Suppressor macrophage treated with lipopolysaccharide for 4 hours (primary cell): Measurements from ENCODE around the gene USP19.
A peak's percentile ranks its signal among the peaks of the same experiment; 100 is the strongest.

ENCODE experiments used
- DNase-seq: peaks from one replicate; pipeline ENCODE4 v3.0.0-alpha.2; 2020

Gene USP19

DNA sequence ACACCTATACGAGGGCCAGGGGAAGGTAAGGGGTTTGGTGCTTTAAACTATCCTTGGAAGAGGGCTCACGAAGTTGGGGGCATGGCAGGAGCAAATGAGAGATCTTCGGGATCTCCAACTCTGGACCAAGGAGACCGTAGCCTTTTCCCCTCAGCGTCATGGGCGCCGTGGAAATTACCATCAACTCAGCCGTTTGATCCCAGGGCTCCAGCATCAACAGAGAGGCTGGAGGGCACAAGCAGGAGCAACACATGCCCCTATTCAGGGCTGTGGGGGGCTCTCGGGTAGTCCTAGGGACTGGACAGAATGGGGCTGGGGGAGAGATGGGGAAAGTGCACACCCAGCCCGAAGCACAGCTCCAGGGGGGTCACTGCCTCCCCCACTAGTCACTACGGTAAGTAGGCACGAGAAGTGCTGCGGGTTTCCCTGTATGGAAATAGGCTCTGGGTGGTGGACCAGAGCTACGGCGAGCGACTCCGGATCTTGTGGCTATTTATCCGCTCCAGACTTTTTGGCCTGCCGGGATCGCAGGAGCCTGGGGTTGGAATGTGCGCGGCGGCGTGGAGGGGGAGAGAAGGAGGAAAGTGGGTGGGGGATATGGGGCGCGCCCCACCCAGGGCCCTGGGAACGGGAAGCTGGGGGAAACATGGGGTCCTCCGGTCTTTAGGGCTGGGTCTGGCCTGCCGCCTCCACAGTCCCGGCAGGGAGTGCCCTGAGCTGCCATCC, 12.8 kb upstream of the USP19 start:
- peak; percentile 63 for DNase-seq

DNA sequence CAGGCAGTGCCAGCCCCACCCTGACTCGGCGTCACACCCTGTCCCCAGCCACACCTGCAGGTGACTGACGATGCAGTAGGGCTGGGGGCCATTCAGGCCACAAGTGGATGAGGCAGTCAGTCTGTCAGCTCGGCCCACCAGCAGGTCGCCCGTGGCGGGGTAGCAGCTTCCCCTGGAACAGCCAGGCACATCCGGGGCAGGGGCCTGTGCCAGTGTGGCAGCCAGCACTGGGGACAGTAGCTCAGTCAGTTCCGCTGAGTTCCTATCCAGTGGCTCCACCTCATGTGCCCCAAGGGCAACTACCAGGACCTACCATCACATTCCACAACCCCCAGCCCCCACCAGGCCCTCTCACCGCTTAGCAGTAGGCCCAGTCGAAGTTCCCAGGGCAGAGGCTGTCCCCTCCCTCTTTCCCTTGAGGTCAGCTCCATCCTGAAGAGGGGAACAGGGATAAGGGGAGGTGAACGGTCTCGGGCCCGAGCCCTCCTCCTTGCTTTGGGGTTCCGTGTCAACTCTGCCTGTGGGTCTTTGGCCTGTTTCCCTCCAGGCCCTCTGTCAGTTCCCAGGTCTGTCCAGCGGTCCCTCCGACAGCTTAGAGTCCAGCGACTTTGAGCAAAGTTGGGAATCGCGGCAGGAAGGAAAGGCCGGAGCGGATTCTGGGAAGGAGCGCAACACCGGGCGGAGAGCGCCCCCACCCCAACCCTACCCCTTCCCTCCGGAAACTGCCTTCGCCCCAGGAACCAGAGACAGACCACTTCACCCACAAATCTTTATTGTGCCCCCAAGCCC, 12.0 kb upstream of the USP19 start, which contains the start of gene LAMB2:
TSS of gene LAMB2 (minus strand) at position 614 of the 789 bp plus-strand sequence. CDS start at position 431, 183 bp downstream.
- DNase-seq, result peak; percentile 28

DNA sequence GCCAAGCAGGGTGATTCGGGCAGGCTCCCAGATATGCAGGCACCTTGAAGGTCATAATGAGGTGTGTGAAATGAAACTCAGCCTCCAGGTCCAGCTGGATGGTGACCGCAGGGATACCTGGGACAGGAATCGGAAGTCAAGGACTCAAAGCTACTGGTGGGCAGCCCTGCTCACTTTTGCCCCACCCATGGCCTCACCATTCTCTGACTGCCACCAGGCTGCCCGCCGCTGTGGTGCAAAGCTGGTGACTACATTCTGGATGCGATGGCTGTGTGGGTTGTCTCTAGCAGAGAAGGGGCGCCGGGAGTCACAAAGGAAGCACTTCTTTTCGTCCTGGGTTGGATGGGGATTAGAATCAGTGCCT, 11.4 kb upstream of the USP19 start:
- DNase-seq, result no peak

DNA sequence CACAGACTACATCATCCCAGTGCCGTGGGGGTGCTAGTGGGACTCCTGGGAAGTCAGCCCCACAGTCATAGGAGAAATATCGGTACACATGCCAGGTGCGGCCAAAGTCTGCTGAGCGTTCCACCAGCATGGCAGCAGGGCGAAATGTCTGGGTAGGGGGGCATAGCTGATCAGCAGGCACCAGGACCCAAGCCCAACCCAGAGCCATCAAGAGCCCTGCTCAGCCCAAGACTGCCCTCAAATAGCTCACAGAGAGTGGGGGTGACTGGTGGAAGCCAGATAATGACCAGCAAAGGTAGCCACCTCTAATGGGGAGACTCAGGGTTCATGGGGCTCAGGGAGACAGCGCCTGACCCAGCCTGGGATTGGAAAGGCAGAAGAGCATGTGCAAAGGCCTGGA, 11.0 kb upstream of the USP19 start:
- no peak for DNase-seq

DNA sequence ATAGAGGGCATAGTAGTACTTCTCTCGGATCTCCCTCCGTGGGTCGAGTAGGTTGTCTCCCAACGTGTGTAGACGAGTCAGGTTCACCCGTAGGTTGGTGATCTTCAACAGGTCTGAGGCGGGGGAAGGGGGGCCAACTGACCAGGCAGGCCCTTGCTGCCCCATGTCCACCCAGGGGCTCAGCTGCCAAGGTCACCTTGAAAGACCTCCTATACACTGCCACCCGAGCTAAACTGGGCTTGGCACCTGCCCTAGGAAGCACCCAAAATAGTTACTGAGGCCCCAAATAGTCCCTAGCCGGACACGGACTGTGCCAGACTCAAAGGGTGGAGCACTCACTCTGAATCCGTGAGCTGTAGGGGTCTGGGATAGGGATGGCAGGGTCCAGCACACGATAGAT, 10.4 kb upstream of the USP19 start:
- no peak for DNase-seq

DNA sequence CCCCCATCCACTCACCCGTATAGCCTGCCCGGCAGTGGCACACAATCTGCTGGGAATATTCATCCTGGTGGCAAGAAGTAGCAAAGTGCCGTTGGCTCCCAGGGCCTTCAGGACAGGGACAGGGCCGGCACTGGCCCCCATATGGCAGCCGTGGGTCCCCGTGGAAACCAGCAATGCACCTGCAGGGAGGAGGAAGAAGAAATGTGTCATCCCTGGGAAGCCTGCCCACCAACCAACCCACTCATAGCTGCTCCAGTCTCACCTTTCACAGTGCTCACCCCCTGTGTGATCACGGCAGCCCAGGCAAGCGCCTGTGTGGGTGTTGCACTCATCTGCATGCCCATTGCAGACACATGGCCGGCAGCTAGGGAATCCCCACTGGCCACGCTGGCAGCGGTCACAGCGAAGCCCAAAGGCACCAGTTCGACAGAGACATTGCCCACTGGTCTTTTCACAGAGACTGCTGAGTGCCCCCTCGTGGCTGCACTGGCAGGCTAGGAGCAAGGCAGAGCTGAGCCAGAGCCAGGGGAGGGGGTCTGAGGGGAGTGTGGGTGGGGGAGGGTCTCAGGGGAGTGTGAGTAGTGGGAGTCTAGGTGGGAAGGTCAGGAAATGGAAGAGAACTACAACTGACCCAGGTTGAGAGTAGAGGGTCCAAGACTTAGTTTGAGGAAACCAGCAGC, 4.5 kb upstream of the USP19 start:
- DNase-seq, result no peak

DNA sequence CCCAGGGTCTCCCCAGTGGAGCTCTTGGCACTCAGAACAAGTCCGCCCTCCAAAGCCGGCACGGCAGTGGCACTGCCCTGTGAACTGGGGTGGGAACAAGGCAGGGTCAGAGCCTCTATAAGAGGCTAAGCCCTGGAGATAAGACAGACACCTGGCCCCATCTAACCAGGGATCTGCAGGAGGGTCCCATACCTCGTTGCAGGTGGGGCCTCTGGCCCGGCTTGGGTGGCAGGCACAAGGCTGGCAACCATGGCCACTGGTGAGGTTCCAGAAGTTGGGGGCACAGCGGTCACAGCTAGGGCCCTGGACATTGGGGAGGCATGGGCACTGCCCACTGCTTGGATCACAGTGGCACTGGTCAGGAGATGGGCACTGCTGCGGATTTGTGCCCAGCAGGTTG, 3.6 kb upstream of the USP19 start:
- no peak for DNase-seq

DNA sequence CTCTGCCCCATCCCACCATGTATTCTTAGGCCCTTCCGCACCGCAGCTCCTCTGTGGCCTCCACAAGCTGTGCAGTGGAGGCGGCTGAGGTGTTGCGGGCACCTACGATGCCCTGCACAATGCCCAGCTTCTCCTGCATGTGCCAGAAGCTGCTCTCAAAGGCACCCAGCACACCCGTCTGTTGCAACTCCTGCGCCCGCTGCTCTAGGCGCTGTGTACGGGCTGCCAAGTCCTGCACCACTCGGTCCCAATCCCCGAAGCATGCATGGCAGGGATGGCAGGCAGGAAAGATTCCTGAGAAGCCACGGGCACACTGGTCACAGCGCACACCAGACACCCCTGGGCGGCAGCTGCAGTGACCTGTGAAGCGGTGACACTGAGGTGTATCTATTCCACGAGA, 3.1 kb upstream of the USP19 start:
- no peak for DNase-seq

DNA sequence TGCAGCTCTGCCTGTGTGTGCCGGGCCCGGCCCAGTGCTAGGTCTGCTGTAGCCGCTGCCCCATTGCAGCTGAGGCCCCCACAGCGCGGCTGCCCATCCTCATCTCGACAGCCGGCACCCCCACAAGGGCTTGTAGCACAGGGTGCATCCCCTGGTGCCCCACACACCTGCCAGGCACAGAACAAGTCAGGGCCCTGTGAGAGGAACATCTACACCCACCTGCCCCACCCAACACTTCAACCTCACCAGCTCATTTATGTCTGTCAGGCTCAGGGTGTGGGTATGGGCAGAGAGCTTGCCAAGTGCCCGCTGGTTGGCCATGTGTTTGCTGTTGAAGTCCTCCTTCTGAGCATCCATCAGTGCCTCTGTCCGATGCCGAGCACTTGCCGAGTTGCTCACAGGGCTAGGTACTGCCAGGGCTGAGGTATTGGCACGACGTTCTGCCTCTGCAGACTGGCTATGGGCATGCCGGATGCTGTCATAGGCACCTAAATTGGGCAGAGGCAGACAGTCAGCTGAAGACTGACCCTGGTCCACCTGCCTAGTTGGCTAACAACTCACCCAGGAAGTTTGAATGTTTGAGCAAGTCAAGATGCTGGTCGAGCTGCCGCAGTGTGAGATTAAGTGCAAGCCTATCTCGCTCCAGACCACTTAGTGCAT, 2.4 kb upstream of the USP19 start:
- no peak for DNase-seq

DNA sequence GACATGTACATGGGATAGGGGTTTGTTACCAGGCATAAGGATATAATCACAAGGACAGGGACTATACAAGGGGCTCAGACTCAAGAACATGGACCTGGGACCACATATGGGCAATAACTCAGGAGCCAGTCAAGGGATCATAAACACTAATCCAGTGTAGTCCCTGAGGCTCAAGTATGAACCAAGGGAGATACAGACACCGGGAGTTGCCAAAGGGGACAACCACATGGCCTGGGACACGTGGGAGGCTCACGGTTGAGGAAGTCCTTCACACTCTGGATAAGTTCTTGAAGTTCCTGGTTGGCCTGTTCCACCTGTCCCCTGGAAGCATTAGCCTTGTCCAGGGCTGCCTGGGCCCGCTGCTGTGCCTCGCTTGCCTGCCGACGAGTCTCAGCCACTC, 1.8 kb upstream of the USP19 start:
- no peak for DNase-seq

DNA sequence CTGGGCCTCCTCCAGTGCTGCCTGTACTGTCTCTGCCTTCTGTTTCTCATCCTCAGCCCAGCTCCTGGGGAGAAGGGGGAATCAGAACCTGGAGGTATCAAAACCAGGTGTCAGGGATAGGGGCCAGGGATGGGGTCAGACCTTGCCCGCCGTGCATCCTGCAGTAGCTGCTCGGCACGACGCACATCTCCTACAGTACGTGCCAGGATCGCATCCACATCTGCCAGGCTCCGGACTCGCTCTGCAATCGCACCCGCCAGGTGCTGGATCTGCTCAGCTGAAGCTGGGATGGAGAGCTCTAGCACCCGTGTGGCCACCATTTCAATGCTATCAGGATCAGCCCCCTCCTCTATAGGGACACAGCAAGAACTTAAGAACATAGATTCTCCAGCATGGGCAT, 1.4 kb upstream of the USP19 start:
- no peak for DNase-seq

DNA sequence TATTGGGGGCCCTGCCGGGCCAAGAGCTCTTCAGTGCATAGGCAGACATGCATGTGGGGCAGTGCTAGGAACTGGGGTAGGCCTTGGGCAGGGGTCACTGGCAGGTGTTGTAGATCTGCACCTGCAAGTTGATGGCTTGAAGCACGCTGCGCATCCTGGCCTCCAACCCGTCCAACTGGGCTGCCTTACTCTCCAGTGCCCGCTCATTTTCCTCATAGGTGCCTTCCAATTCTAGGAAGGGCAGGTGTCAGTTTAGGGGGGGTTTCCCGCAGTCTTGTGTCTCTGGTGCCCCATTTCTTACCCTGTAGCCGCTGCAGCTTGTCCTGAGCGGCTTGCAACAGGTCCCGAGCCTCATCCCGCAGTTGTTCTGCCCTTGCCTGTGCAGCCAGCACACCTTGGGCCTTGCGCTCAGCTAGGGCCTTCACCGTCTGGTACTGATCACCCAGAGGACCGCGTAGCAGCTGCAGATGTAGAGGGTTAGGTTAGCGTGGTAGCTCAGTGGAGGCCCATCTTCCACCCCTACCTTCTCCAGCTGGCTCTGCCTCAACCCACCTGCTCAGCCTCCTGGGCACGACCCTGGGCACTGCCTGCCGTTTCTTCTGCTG, 611 bp upstream of the USP19 start:
- DNase-seq, result no peak

DNA sequence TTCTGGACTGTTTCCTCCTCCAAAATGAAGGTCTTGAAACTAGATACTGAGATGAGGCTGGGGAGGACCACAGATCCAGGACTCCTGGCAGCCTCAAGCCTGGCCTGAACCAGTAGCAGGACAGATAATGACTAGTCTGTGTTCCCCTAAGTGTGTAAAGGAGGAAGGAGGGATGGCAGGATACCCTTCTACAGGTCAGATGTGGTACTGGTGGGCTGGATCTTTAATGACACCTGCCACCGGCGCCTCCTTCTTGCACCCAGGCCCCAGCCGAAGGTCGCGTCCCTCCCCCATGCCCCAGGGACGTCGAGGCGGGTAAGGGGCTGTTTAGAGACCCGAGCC, 556 bp downstream of the USP19 start:
- peak; percentile 3 for DNase-seq

DNA sequence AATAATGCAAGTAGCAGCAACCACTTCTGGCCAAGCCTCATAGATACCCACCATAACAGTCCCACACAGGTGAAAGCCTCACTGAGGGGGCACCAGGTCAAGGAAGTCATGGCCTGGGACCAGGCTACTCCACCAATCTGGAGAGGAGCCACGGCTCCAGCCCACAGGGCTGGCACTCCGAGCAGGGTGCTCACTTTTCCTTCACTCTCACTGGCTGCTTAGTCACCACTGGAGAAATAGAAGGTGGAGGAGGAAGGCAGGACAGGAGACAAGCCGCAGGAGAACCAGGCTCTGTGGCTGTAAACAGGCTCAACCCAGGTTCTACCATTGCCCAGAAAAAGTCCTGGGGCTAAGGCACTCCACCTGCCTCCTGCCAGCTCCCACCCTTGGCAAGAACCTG, 1.2 kb downstream of the USP19 start:
- DNase-seq, result no peak

DNA sequence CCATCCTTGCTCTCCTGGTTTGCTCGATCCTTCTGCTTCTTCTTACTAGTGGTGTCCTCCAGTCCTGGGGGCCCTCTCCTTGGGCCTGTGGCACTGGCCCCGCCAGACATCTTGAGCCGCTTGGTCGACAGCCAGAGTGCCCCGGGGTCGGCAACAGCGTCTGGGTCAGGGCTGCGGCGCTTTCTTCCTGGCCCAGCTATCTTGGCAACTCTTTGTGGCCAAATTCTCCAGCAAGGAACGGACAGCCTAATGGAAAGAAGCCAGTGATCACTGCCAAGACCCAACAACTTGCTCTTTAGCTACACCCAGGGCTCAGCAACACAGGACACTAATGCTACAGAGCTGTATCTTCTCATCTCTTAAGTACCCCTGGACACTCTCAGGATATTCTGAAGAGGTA, 1.6 kb downstream of the USP19 start:
- no peak for DNase-seq

DNA sequence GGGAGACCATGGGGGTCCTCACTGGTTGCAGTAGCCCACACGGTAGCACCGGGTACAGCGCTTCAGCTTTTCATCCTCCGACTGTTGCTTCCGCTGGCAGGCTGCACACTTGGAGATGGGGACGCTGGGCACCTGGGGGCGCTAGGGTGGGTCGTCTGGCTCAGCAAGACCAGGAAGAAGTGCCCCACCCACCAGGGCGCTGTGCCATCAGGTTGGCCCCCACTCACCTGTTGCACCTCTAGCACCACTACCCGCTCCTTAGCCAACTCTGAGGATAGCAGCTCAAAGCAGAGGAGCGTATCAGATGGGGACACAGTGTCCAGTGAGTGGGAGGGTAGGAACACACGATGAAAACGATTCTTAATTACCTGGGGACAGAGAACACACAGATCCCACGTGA, 8.4 kb downstream of the USP19 start:
- no peak for DNase-seq

DNA sequence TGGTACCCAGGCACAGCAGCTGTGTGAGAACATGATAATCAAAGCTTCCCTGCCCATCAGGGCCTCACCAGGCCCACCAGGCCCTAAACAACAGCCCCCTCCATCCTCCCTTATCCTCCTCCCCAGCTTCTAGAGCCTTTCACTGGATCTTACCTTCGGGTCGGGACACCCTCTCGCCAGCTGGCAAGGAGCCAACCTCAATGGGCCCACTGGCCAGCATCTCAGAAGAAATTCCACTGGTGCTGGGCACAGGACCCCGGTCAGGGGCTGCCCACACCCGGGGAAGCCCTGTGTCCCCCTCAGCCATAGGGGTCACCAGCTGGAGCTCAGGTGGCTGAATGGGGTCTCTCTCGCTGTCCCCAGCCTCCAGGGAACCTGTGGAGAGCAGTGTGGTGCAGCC, 9.3 kb downstream of the USP19 start:
- DNase-seq, result no peak

DNA sequence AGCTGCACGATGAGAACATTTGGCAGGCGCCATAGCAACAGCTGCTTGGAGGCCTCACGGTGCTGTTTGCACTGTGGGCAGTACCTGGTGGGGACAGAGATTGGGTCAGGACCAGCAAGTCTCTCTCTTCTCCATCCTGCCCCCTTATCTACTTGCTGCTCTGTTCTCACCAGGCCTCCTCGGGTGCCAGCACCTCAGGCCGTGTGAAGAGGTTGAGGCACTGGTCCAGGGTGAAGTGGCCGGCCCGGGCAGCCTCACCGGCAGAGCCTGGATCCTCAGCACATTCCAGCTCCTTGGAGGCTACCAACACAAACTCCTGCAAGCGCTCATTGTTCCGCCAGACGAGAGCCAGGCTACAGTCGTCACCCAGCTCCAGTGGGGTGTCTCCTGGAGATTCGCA, 9.8 kb downstream of the USP19 start:
- DNase-seq, result no peak

DNA sequence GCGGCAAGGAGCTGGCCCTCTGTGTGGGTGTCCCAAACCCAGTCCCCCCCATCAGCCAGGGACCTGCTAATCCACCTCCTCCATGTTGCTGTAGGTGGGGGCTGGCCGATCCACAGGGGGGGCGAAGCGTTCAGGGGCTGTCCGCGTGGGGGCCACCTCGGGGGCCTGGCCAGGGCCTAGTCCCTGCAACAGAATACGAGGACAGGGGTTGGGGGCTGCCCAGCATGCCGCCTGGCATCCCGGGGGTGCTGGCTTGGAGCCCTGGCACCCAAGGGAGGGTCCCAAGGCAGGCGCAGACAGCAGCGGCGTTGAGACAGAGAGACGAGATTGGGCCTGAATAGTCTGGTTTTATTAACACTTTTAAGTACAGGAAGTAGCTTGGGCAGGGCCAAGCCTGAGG, 12.3 kb downstream of the USP19 start:
- no peak for DNase-seq

DNA sequence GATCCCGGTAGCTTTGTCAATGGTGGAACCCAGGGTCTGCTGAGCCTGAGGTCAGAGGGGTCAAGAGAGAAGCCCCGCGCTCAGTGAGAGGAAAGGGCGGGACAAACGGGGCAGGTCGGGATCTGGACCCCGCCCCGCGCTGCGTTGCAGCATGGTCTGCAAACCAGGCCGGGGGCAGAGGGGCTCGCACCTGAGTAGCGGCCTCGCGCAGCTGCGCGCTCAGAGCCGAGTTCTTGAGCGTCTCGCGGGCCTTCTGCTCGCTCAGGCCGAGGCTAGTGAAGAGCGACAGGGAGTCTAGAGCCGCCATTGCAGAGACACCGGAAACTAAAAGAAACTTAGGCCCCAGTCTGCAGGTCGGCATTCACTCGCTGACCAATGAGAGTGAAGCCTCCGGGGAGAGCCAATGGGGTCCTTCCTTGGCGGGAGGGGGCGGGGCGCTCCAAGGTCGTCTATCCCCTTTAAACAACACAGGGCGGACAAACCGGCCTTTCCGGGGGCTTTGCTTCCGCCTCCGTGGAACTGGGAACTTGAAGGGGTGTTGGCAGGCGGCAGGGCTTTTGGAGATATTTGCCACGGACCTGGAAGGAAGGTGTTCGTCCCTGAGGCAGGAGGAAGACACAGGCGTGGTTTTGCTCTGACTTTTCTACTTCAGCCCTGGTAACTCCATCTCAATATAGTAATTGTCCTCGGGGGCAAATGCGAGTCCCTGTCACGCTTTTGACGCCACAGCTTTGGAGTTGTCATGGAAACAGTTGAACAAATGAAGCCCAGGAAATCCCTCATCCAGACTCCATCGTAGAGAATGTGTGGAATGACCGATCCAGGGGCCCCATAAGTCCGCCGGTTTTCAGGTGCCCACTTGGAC, 16.0 kb downstream of the USP19 start, which contains the start of gene QARS1:
TSS of gene QARS1 (minus strand) at position 331 of the 865 bp plus-strand sequence. CDS start at position 307, 24 bp downstream.
- DNase-seq, result peak; percentile 94

DNA sequence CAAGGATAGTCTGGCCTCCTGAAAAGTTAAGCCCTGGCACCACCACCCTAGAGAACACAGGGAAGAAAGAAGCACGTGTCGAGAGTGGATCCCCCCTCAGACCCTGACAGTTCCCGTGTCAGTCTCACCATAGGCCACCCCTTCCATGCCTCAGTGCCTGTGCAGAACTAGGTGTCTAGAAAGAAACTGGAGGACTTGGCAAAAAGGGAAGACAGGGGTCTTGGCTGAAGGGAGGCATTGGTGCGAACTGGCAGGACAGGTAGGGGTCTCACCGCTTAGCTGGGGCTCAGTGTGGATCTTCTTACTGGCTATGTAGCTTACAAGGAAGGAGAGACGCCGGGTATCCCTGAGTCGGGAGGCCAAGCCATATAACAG, 16.6 kb downstream of the USP19 start:
- no peak for DNase-seq

DNA sequence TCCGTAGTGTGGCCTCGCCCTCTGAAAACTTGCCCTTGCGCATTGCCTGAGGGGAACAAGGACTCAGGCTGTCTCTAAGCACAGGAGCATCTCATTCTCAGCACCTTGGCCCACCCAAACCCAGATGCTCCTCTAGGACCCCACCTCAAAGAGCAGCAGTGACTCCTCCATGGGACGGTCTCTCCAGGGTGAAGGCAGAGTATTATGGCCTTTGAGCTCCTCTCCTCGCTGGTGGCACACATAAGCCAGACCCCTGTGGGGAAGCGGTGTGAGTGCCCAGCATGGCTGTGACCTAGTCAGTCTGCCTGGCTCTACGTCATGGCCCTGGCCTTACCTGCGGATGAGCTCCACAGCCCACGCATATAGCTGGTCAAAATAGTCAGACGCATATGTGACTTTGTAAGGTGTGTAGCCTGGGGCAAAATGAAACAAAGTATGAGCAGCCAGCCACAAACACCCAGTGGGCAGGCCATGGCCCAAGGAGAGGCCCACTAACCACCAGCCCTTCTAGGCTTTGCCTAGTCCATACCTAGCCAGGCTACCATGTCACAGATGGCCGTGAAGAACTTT, 20.5 kb downstream of the USP19 start:
- no peak for DNase-seq
